Activated gamma-delta T cell treated with Interleukin-2 at 50 U/mL for 16 hours (primary cell): Measurements from ENCODE around the gene GLYR1.

Experiments used
- DNase-seq: peaks from one replicate; pipeline ENCODE4 v3.0.0-alpha.2; 2020

The GLYR1 gene

GRCh38 chr16:4755687-4756086, 91.4 kb downstream of the GLYR1 start:
- DNase-seq = no peak

- DNase-seq = no peak
Observed at GRCh38 chr16:4754865-4755264, 92.2 kb downstream of the GLYR1 start.

GRCh38 chr16:4753227-4753626, 93.9 kb downstream of the GLYR1 start:
- DNase-seq = no peak
